Adrenal gland (tissue), 12 donors: ENCODE measurements around the gene CAMTA1. TPM values are rescaled to one million over a fixed set of nuclear protein-coding genes. Genes with fewer than 3 reads are reported as not detected.
"Not testable (repeated sequence)": the region's sequence is repeated elsewhere in the genome, so short reads cannot be mapped to it uniquely, and the experiment has no call there.

ENCODE experiments used
- DNase-seq, 7 donors: peaks; one replicate each; pipeline ENCODE4 v3.0.0-alpha.2; 2019 to 2020
- H3K27ac ChIP-seq, 5 donors: fragments of 200-600 bp; sonication (generic) in 4 of 5; 1 replicate in 3 of 5; 2 replicates in 2 of 5; pipeline versions ENCODE4 v1.5.1 to v1.8.0; 2016 to 2020; ENCODE audit warnings: mild to moderate bottlenecking in 1 of 5
- H3K27me3 ChIP-seq: fragments of 200-600 bp; 2 replicates; pipeline ENCODE4 v1.8.0; 2021
- H3K36me3 ChIP-seq, 2 donors: fragments of 200-600 bp; replicated peaks in 1 of 2; 1 replicate in 1 of 2; 2 replicates in 1 of 2; pipeline versions ENCODE4 v1.5.1 to v1.8.0; 2018 to 2022
- H3K4me1 ChIP-seq, 2 donors: fragments of 200-600 bp; replicated peaks in 1 of 2; 1 replicate in 1 of 2; 2 replicates in 1 of 2; pipeline versions ENCODE4 v1.5.1 to v1.8.0; 2018 to 2021
- H3K4me3 ChIP-seq, 4 donors: fragments of 200-600 bp; sonication (generic) in 3 of 4; one replicate each; pipeline ENCODE4 v1.5.1; 2016 to 2018
- H3K9me3 ChIP-seq, 3 donors: fragments of 200-600 bp; sonication (generic) in 1 of 3; replicated peaks in 1 of 3; 1 replicate in 2 of 3; 2 replicates in 1 of 3; pipeline versions ENCODE4 v1.5.1 to v1.8.0; 2016 to 2021
- CTCF ChIP-seq, 6 experiments: fragments of 450-650 bp in 4 of 6; fragments of 200-600 bp in 2 of 6; sonication (generic) in 1 of 6; IDR thresholded peaks; 1 replicate in 5 of 6; 2 replicates in 1 of 6; pipeline versions ENCODE4 v1.5.1 to v1.8.0; 2016 to 2021; ENCODE audit warnings: antibody characterized with exemption in 6 of 6, mild to moderate bottlenecking in 2 of 6, moderate library complexity in 1 of 6
- POLR2A ChIP-seq, 2 donors: fragments of 450-650 bp; IDR thresholded peaks; one replicate each; pipeline ENCODE4 v1.6.1; 2017; ENCODE audit warnings: antibody characterized with exemption in 2 of 2, mild to moderate bottlenecking in 2 of 2, moderate library complexity in 1 of 2
- WGBS, 4 donors: extraction: QIAGEN DNeasy Blood & Tissue Kit in 2 of 4; methylation state at CpG; one replicate each; pipeline versions ENCODE4 v1.1.5 to v1.1.7; 2013 to 2017; 5-methylcytosine and 5-hydroxymethylcytosine counted together
- intact Hi-C, 2 donors: fragments of 100-400 bp; cut with DNase I; formaldehyde crosslinking; loops; one replicate each; pipeline versions ENCODE4 v1.14.1 to v1.15.0; 2022 to 2023
- polyA plus RNA-seq, 3 donors: library from polyadenylated mRNA; stranded (reverse); fragments of 200-250 nt in 2 of 3; fragments of 350-450 nt in 1 of 3; fragmentation: Illumina TruSeq in 1 of 3; extraction: RNeasy Lipid Tissue Mini Kit (QIAGEN cat#74804) in 1 of 3; gene quantifications; one replicate each; pipeline ENCODE4 v1.2.3, GENCODE V29; 2013 to 2014
- total RNA-seq, 9 donors: library from RNA; depleted of rRNA in 4 of 9; stranded (reverse); fragments of >200 nt in 4 of 9; fragments of 120-200 nt in 1 of 9; fragmentation: NEBNext Ultra II Directional in 1 of 9; extraction: Animal tissue kit (Norgen Biotek cat#: 25700) in 1 of 9; gene quantifications; one replicate each; pipeline versions ENCODE4 v1.1.0 to v1.2.4, GENCODE V29; 2013 to 2023
- donor health status: healthy with polysubstance abuse.
- donor health status: Bipolar disorder and iron deficiency.
- donor health status: DM: yes; HTN: yes; CAD: no.
- donor health status: DM: no; HTN: no; CAD: no.
- donor health status: DM: no; HTN: no; CAD: no.
- donor health status: DM: yes; HTN: yes; CAD: no.

CAMTA1 gene
- total and polyA plus RNA-seq, 12 donors = 62.9 to 141 (median 96.9) TPM

GRCh38 chr1:6842301-6842700 lies 57.0 kb downstream of the CAMTA1 start:
- no peak overlapping the region for H3K4me3 ChIP-seq
- H3K27me3 ChIP-seq = no peaks in the 10 kb centered on the region
- no peaks in the 10 kb centered on the region for H3K4me1 ChIP-seq
- no peak overlapping the region for H3K27ac ChIP-seq
- no peak for TF ChIP-seq CTCF (IDR thresholded peaks at IDR 0.05)
- no peak for TF ChIP-seq POLR2A (IDR thresholded peaks at IDR 0.05)
- no peaks in the 10 kb centered on the region for H3K9me3 ChIP-seq
- no peak for DNase-seq
- intact Hi-C loops = no loop called here
- WGBS, 4 donors = 90 to 96% (median 92%) methylated on average over 5 to 8 of the region's 8 CpGs
- no peaks in the 10 kb centered on the region for H3K36me3 ChIP-seq

DNA sequence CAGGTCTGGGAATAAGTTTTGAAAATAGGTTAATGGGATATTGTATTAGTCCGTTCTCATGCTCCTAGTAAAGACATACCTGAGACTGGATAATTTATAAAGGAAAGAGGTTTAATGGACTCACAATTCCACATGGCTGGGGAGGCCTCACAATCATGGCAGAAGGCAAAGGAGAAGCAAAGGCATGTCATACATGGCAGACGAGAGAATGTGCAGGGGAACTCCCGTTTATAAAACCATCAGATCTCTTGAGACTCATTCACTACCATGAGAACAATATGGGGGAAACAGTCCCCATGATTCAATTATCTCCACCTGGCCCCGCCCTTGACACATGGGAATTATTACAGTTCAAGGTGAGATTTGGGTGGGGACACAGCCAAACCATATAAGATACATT lies 60.5 kb downstream of the CAMTA1 start:
- intact Hi-C loops, H3K36me3 ChIP-seq, DNase-seq, H3K9me3 ChIP-seq, H3K4me1 ChIP-seq, H3K4me3 ChIP-seq, H3K27ac ChIP-seq, H3K27me3 ChIP-seq: not testable (repeated sequence)
- WGBS, 4 donors = 95 to 98% (median 96%) methylated on average over 4 of the region's 4 CpGs

- intact Hi-C loops = no loop called here
- no peak for DNase-seq
- no peaks in the 10 kb centered on the region for H3K9me3 ChIP-seq
- no peak for TF ChIP-seq CTCF (IDR thresholded peaks at IDR 0.05)
- TF ChIP-seq POLR2A (IDR thresholded peaks at IDR 0.05) = no peak
- H3K36me3 ChIP-seq = no peaks in the 10 kb centered on the region
- no peak overlapping the region for H3K27ac ChIP-seq
- no peaks in the 10 kb centered on the region for H3K4me1 ChIP-seq
- no peak overlapping the region for H3K4me3 ChIP-seq
- 90 to 94% (median 92%) methylated on average over 3 of the region's 3 CpGs for WGBS, 4 donors
- no peaks in the 10 kb centered on the region for H3K27me3 ChIP-seq
Measured at GRCh38 chr1:6848816-6849215, 63.6 kb downstream of the CAMTA1 start.

DNA sequence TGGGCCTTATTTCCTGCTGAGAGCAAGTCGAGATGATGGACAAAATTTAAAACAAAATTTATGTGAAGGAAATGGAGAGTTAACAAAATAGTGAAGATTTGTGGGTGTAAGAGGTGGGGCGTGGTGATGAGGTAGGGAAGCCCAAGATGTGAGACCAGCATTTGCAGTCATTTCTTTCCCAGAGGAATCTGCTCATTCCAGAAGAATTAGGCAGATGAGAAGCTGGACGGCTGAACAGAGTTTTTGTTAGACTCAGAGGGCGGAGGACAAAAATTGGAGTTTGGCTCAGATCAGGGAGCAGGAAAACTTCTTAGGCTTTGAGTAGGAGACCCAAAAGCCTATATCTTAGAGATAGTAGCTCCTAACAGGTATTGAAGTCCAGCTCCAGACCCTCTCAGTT lies 65.3 kb downstream of the CAMTA1 start:
- DNase-seq = no peak
- Histone ChIP-seq H3K36me3 (no peaks in the 10 kb centered on the region), H3K27me3 (no peaks in the 10 kb centered on the region), H3K4me3 (no peak overlapping the region), H3K27ac (no peak overlapping the region), H3K9me3 (no peaks in the 10 kb centered on the region), H3K4me1 (no peaks in the 10 kb centered on the region)
- intact Hi-C loops = no loop called here
- 89 to 96% (median 94%) methylated on average over 4 of the region's 4 CpGs for WGBS, 4 donors
- TF ChIP-seq POLR2A (IDR thresholded peaks at IDR 0.05) (no peak), CTCF (IDR thresholded peaks at IDR 0.05) (no peak)

DNA sequence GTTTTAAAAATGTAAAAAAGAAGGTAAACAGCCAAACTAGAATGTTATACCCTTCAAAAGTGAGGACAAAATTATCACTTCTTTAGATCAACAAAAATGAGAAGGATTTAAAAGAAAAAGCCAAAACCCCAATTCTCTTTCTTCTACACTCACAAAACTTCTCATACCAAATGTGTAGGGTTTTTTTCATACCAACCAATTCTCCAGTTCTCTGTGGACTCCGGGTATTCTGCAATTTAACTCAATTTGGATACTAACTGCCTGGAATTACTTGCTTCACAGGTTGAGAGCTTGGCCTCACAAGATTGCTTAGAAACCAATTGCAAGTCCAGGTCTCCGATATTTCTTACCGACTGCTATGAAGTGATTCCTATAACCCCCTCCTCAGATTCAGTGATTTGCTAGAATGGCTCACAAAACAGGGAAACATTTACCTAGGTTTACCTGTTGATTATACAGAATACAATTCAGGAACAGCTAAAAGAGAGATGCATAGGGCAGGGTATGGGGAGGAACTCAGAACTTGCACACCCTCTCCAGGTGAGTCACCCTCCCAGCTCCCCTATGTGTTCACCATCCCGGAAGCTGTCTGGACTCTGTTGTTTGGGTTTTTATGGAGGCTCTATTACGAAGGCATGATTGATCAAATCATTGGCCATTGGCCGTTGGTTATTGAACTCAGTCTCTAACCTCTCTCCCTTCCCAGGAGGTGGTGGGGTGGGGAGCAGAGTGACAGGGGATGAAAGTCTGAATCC lies 67.1 kb downstream of the CAMTA1 start:
- intact Hi-C loops = no loop called here
- Histone ChIP-seq H3K4me1 (no peaks in the 10 kb centered on the region), H3K27ac (no peak overlapping the region), H3K27me3 (no peaks in the 10 kb centered on the region), H3K36me3 (no peaks in the 10 kb centered on the region), H3K9me3 (no peaks in the 10 kb centered on the region), H3K4me3 (no peak overlapping the region)
- DNase-seq = no peak
- 96 to 99% (median 97%) methylated on average over 6 of the region's 6 CpGs for WGBS, 4 donors
- TF ChIP-seq CTCF (IDR thresholded peaks at IDR 0.05) = no peak
- TF ChIP-seq POLR2A (IDR thresholded peaks at IDR 0.05) = no peak
